NK-92 treated with Interleukin-12 subunit alpha and Interleukin-12 subunit beta, amount 100 ng/mL, for 24 hours (cell line): ENCODE results near the gene PRRC2B.
"Not testable (repeated sequence)": the region's sequence is repeated elsewhere in the genome, so short reads cannot be mapped to it uniquely, and the experiment has no call there.

Source experiments
- DNase-seq: peaks from one replicate; lab custom pipeline; 2025; lab: John Stamatoyannopoulos, UW

PRRC2B gene

GRCh38 chr9:131472085-131472484 lies 78.2 kb downstream of the PRRC2B start:
- not testable (repeated sequence) for DNase-seq

- no peak for DNase-seq
These were observed 79.5 kb downstream of the PRRC2B start for GRCh38 chr9:131473198-131473885.

- no peak for DNase-seq
These were observed 80.0 kb downstream of the PRRC2B start for GRCh38 chr9:131473891-131474290.

GRCh38 chr9:131474711-131475110 lies 80.8 kb downstream of the PRRC2B start:
- no peak for DNase-seq

GRCh38 chr9:131475111-131475955 lies 81.4 kb downstream of the PRRC2B start:
- DNase-seq: no peak

- DNase-seq: no peak
These were observed 82.3 kb downstream of the PRRC2B start for GRCh38 chr9:131475956-131476776.

GRCh38 chr9:131476777-131477345 lies 83.0 kb downstream of the PRRC2B start:
- no peak for DNase-seq

GRCh38 chr9:131477367-131477766 lies 83.5 kb downstream of the PRRC2B start:
- no peak for DNase-seq

GRCh38 chr9:131477816-131478419 lies 84.0 kb downstream of the PRRC2B start:
- no peak for DNase-seq

GRCh38 chr9:131478421-131478868 lies 84.6 kb downstream of the PRRC2B start:
- DNase-seq: peak; percentile 11

GRCh38 chr9:131478911-131479310 lies 85.0 kb downstream of the PRRC2B start:
- no peak for DNase-seq

- DNase-seq: no peak
These were observed 86.4 kb downstream of the PRRC2B start for GRCh38 chr9:131480258-131480657.

- no peak for DNase-seq
These were observed 87.8 kb downstream of the PRRC2B start for GRCh38 chr9:131481441-131482342.

GRCh38 chr9:131482343-131483006 lies 88.6 kb downstream of the PRRC2B start:
- DNase-seq: no peak

GRCh38 chr9:131483319-131484050 lies 89.6 kb downstream of the PRRC2B start:
- DNase-seq: no peak

- no peak for DNase-seq
These were observed 90.2 kb downstream of the PRRC2B start for GRCh38 chr9:131484051-131484445.

- no peak for DNase-seq
These were observed 90.8 kb downstream of the PRRC2B start for GRCh38 chr9:131484560-131485185.

GRCh38 chr9:131485206-131485605 lies 91.3 kb downstream of the PRRC2B start:
- no peak for DNase-seq
